ENCODE results near the gene C17orf75. TPM values are rescaled to one million over a fixed set of nuclear protein-coding genes. Genes with fewer than 3 reads are reported as not detected.

The C17orf75 gene
- 36.1 TPM for total RNA-seq

GRCh38 chr17:32341857-32342602, at the start of gene C17orf75:
C17orf75 (minus strand) TSS chr17:32342173; CDS start chr17:32342139, 34 bp downstream.

GRCh38 chr17:32349854-32350665, 8.1 kb upstream of the C17orf75 start, which contains the start of gene ZNF207:
ZNF207 (plus strand) TSS chr17:32350157; CDS start chr17:32350286, 129 bp downstream.

Other genes with a start within 250 kb of the C17orf75 start
- gene RHOT1, start 199.7 kb downstream of the C17orf75 start, total RNA-seq = 48.3 TPM
- gene RHBDL3, start 76.3 kb downstream of the C17orf75 start, total RNA-seq = 1.3 TPM
- gene ZNF207, start 8.0 kb upstream of the C17orf75 start, total RNA-seq = 204 TPM
- 54.2 TPM for gene PSMD11, start 102.3 kb upstream of the C17orf75 start, total RNA-seq
- gene CDK5R1, start 144.8 kb upstream of the C17orf75 start, total RNA-seq = 2.3 TPM